Activated CD4-positive, alpha-beta memory T cell treated with anti-CD3 and anti-CD28 coated beads for 36 hours (primary cell): Measurements from ENCODE around the gene CHADL. TPM values are rescaled to one million over a fixed set of nuclear protein-coding genes. Genes with fewer than 3 reads are reported as not detected.
"Not testable (repeated sequence)": the region's sequence is repeated elsewhere in the genome, so short reads cannot be mapped to it uniquely, and the experiment has no call there.

Experiments
- CTCF ChIA-PET: fragments of 350-600 bp; sonication (Branson Sonifier 250); formaldehyde crosslinking; loops from one replicate; lab custom pipeline; 2021; ENCODE audit warnings: antibody characterized with exemption, inconsistent platforms; lab: Charles Lee
- POLR2A ChIA-PET: fragments of 350-600 bp; sonication (Branson Sonifier 250); formaldehyde crosslinking; loops from one replicate; lab custom pipeline; 2021; ENCODE audit warnings: antibody characterized with exemption; lab: Charles Lee
- DNase-seq: peaks from one replicate; pipeline ENCODE4 v3.0.0-alpha.2; 2020
- H3K27ac Mint-ChIP-seq: one replicate; pipeline ENCODE4 v1.8.0; 2021; ENCODE audit warnings: mixed read lengths
- H3K27me3 Mint-ChIP-seq: one replicate; pipeline ENCODE4 v1.8.0; 2021; ENCODE audit warnings: mixed read lengths
- H3K36me3 Mint-ChIP-seq: one replicate; pipeline ENCODE4 v1.8.0; 2021; ENCODE audit warnings: mixed read lengths
- H3K4me1 Mint-ChIP-seq: one replicate; pipeline ENCODE4 v1.8.0; 2021; ENCODE audit warnings: low read depth, mixed read lengths
- H3K4me3 Mint-ChIP-seq: one replicate; pipeline ENCODE4 v1.8.0; 2021; ENCODE audit warnings: mild to moderate bottlenecking, mixed read lengths
- H3K9me3 Mint-ChIP-seq: one replicate; pipeline ENCODE4 v1.8.0; 2021; ENCODE audit warnings: mixed read lengths
- intact Hi-C: fragments of 100-400 bp; cut with micrococcal nuclease; formaldehyde crosslinking; loops from one replicate; pipeline ENCODE4 v1.15.1; 2023
- total RNA-seq, 2 experiments: library from RNA; stranded (reverse); gene quantifications; one replicate each; pipeline ENCODE4 v1.2.3, GENCODE V29; 2021

CHADL gene
- total RNA-seq, 2 experiments from 2014 or later, result 0.12 to 0.21 TPM

DNA sequence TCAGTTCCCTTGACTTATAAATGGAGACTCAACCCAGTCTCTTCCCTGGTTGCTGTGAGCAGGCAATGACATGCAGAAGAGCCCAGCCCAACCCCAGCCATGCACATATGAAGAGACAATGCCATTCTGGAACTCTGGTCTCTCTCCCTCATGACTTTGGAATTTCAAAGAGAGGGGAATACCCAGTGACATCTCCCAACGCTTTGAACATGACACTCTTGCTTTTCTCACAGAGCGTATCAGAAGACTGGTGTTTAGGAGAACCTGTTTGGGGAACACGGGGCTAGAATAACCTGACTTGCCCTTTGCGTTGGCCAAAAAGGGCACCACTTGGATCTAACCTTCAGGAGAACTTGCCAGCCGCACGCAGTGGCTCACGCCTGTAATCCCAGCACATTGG, 32.4 kb upstream of the CHADL start:
- DNase-seq, result no peak
- Mint-ChIP-seq H3K27me3 (no peaks in the 10 kb centered on the region), H3K9me3 (no peaks in the 10 kb centered on the region), H3K36me3 (peaks cover 58% of the 10 kb centered on the region), H3K4me1 (peaks cover 5% of the 10 kb centered on the region), H3K4me3 (no peak overlapping the region), H3K27ac (no peak overlapping the region)
- CTCF ChIA-PET, result no interaction called here
- POLR2A ChIA-PET, result no interaction called here
- intact Hi-C loops, result no loop called here

DNA sequence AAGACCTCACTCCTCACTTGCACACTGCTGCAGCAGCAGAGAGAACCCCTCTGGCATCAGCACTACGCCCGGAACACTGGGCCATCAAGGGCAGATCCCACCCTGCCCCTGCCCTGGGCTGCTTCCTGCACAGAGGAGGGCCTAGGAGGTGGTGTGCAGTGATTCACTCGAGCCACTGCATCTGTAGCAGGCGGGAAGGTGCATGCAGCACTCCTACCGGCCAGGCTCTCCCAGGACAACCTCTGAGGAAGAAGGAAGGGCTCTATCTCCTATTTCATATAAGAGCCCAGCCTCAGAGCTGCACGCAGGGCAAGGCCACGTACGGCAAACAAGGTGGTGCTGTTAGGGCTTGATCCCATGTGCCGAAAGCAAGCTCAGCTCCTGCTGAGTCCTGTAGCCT, 31.1 kb upstream of the CHADL start:
- POLR2A ChIA-PET, result no interaction called here
- Mint-ChIP-seq H3K4me1 (peaks cover 4% of the 10 kb centered on the region), H3K27me3 (no peaks in the 10 kb centered on the region), H3K4me3 (no peak overlapping the region), H3K36me3 (peaks cover 51% of the 10 kb centered on the region), H3K27ac (no peak overlapping the region), H3K9me3 (no peaks in the 10 kb centered on the region)
- CTCF ChIA-PET, result interaction anchor here (0.7 to 1.0 kb wide), 2 partner anchors 10 to 402 kb away, joined by 3 to 5 read pairs; no protein-coding TSS in a partner anchor
- intact Hi-C loops, result no loop called here
- DNase-seq, result no peak

DNA sequence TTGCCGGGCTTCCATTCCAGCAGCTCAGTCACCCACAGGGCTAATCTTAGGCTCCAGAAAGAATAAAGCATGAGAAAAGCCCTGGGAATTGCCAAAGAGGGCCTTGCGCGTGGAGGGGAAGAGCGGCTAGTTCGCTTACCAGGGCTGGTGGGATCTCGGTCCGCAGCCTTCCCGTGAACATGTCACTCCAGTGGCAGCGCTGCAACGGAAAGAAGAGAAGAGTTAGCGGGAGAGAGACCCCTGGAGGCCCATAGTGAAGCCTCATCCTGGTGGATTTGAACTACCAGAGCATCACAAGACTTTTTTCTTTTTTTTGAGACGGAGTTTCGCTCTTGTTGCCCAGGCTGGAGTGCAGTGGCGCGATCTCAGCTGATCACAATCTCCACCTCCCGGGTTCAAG, 27.2 kb upstream of the CHADL start:
- Mint-ChIP-seq H3K27me3 (no peaks in the 10 kb centered on the region), H3K27ac (no peak overlapping the region), H3K4me3 (no peak overlapping the region), H3K9me3 (no peaks in the 10 kb centered on the region), H3K36me3 (peaks cover 49% of the 10 kb centered on the region), H3K4me1 (peaks cover 6% of the 10 kb centered on the region)
- ChIA-PET POLR2A (no interaction called here), CTCF (no interaction called here)
- DNase-seq, result no peak
- intact Hi-C loops, result no loop called here

DNA sequence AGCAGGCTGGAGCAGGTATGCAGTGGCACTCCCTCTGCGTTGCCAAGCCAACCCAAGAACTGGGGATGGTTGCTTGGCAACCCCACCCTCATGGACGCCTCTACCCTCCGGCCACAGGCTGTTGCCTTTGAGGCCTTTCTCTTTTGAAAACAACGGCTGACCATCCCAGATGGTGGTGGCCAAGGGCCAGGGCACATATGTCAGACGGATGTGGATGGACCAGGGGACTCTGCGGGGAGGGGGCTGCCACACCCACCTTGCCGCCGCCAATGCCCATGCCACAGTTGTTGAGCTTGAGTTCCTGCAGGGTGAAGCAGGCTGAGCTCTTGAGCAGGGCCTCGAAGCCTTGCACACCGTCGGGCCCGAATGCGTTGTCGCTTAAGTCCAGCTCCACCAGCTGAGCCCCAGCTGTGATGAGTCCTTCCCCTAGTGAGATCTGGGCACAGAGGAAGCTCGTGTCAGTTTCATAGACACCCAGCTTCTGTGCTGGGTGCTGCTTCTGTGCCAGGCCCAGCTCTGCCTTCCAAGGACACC, 23.7 kb upstream of the CHADL start:
- intact Hi-C loops, result no loop called here
- H3K27ac Mint-ChIP-seq, result no peak overlapping the region
- H3K9me3 Mint-ChIP-seq, result no peaks in the 10 kb centered on the region
- H3K4me3 Mint-ChIP-seq, result no peak overlapping the region
- H3K27me3 Mint-ChIP-seq, result no peaks in the 10 kb centered on the region
- ChIA-PET CTCF (interaction anchor here (2.9 kb wide), 1 partner anchor 27 kb away, joined by 8 read pairs; no protein-coding TSS in a partner anchor), POLR2A (no interaction called here)
- peaks cover 6% of the 10 kb centered on the region for H3K4me1 Mint-ChIP-seq
- peaks cover 60% of the 10 kb centered on the region for H3K36me3 Mint-ChIP-seq
- DNase-seq, result no peak

DNA sequence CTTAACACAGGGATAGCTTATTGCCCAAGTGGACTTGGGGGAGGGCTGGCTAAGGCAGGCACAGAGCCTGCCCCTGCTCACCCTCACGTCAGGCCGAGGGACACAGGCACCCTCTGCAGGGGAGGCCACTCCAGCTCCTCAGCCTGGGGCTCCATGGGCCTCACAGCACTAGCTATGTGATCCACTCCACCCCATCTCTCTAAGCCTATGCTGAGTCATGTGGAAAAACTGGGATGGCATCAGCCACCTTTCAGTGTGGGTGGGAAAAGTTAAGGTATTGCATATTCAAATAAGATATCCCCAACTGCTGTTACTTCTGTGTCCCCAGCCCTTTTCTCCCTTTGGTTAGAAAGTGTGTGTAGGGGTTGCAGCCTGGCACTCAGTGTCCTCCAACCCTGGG, 23.0 kb upstream of the CHADL start:
- Mint-ChIP-seq H3K36me3 (peaks cover 60% of the 10 kb centered on the region), H3K27ac (no peak overlapping the region), H3K9me3 (no peaks in the 10 kb centered on the region), H3K27me3 (no peaks in the 10 kb centered on the region), H3K4me1 (peaks cover 6% of the 10 kb centered on the region), H3K4me3 (no peak overlapping the region)
- CTCF ChIA-PET, result interaction anchor here (2.9 kb wide), 1 partner anchor 26 kb away, joined by 8 read pairs; no protein-coding TSS in a partner anchor
- POLR2A ChIA-PET, result no interaction called here
- intact Hi-C loops, result no loop called here
- DNase-seq, result no peak

DNA sequence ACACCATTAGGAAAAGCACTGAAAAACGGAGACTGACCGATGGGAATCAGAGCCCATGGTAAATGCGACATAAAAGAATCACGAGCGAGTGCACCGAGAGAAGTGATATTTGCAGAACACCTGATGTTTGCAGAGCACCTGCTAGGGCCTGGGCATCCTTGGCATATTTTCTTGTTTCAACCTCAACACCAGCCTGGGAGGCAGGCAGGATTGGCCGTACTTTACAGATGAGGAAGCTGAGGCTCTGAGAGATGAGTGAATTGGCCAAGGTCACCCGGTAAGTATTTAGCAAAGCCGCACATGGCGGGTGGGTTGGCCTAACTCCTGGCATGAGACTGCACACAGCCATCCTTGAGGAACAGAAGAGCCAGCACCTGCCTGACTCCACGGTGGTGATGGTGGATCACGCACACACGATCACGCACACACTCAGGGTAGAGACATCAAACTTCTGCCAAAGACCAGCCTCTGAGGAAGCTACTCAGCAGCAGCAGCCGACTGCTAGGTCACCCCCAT, 21.6 kb upstream of the CHADL start:
- ChIA-PET CTCF (interaction anchor here (1.4 to 2.9 kb wide), 2 partner anchors 25 to 340 kb away, joined by 3 to 8 read pairs; no protein-coding TSS in a partner anchor), POLR2A (no interaction called here)
- peaks cover 6% of the 10 kb centered on the region for H3K4me1 Mint-ChIP-seq
- H3K36me3 Mint-ChIP-seq, result peaks cover 58% of the 10 kb centered on the region
- H3K9me3 Mint-ChIP-seq, result no peaks in the 10 kb centered on the region
- no peaks in the 10 kb centered on the region for H3K27me3 Mint-ChIP-seq
- intact Hi-C loops, result no loop called here
- H3K4me3 Mint-ChIP-seq, result no peak overlapping the region
- H3K27ac Mint-ChIP-seq, result no peak overlapping the region
- no peak for DNase-seq

DNA sequence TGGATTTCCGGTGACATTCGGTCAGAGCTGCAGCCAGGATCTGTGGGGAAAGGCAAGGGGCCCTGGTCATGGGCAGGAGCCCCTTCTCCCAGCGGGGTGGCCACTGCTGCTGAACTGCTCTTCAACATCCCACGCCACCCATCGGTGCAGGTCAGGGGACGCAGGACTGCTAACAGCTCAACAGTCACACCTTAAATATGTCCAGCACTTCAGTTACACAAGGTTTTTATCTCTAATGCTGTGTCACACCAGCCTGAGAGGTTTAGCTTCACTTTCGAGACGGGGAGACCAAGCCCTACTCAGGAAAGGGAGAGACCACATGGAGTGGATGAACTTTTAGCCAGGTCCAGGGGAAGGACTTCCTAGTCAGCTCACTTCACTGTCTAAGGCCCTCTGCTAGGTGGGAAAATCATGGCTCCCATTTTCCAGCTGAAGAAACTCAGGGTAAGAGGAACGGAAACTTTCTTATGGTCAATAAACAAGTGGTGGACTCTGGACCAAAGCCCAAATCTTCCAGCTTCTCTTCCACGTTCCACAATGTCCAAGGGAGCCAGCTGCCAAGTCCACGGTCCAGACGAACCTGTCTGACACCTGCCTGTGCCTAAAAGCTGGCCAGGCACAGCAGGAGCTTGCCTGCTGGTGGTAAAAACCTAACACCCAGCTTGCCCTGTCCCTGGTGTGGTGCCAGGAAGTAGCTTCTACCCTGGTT, 21.0 kb upstream of the CHADL start:
- H3K27me3 Mint-ChIP-seq, result no peaks in the 10 kb centered on the region
- no peak overlapping the region for H3K4me3 Mint-ChIP-seq
- no peaks in the 10 kb centered on the region for H3K9me3 Mint-ChIP-seq
- peaks cover 61% of the 10 kb centered on the region for H3K36me3 Mint-ChIP-seq
- ChIA-PET CTCF (interaction anchor here (1.4 to 2.9 kb wide), 2 partner anchors 24 to 339 kb away, joined by 3 to 8 read pairs; no protein-coding TSS in a partner anchor), POLR2A (interaction anchor here (0.5 kb wide), 1 partner anchor 66 kb away, joined by 3 read pairs; no protein-coding TSS in a partner anchor)
- no peak for DNase-seq
- H3K27ac Mint-ChIP-seq, result no peak overlapping the region
- intact Hi-C loops, result no loop called here
- H3K4me1 Mint-ChIP-seq, result peaks cover 6% of the 10 kb centered on the region

DNA sequence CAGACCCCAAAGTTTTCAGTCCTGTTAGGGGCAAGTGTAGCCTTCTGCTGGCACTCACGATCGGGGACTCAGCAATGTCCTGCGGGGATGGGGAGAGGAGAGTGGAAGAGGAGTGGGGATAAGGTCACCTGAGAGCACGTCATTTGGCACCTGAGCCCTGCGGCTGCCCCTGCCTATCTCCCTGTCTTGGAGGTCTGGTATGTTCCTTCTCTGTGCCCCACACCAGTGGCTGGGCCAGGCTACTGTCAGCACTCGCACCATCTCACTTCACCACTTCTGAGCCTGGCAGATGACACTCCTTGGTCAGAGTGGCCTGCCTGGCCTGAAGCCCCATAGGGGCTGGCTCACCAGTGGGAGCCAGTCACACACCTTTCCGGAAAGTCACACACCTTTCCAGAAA, 20.1 kb upstream of the CHADL start:
- intact Hi-C loops, result no loop called here
- CTCF ChIA-PET, result no interaction called here
- no peak for DNase-seq
- Mint-ChIP-seq H3K4me3 (no peak overlapping the region), H3K27me3 (no peaks in the 10 kb centered on the region), H3K9me3 (no peaks in the 10 kb centered on the region), H3K36me3 (peaks cover 59% of the 10 kb centered on the region), H3K27ac (no peak overlapping the region), H3K4me1 (peaks cover 3% of the 10 kb centered on the region)
- POLR2A ChIA-PET, result interaction anchor here (0.5 kb wide), 1 partner anchor 67 kb away, joined by 3 read pairs; no protein-coding TSS in a partner anchor

DNA sequence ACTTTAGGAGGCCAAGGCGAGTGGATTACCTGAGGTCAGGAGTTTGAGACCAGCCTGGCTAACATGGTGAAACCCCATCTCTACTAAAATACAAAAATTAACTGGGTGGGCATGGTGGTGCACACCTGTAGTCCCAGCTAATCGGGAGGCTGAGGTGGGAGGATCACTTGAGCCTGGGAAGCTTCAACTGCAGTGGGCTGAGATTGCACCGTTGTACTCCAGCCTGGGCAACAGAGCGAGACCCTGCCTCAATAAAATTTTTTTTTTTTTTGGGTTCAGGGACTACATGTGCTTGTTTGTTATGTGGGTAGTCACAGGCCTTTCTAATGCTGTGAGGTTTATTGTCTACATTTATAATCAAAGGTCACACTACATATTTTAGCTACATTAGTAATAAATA, 19.0 kb upstream of the CHADL start:
- H3K27me3 Mint-ChIP-seq, H3K4me3 Mint-ChIP-seq, intact Hi-C loops, POLR2A ChIA-PET, H3K27ac Mint-ChIP-seq, CTCF ChIA-PET, DNase-seq, H3K4me1 Mint-ChIP-seq, H3K9me3 Mint-ChIP-seq: not testable (repeated sequence)
- peaks cover 60% of the 10 kb centered on the region for H3K36me3 Mint-ChIP-seq

DNA sequence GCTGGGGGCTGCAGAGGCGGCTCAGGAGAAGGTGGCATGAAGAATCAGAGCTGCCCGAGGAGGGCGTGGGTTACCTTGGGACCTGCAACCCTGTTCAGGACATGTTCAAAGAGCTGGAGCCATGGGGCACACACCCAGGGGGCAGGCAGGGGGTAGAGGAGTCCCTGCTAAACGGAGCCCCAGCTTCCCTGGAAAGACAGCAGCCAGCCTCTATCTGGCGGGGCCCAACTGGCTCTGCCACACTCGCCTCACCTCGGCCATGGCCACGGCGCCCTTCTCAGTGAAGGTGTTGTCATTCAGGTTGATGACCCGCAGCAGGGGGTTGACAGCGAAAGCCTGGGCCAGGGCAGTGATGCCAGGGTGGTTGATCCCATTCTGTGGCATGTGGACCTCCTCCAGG, 17.0 kb upstream of the CHADL start:
- Mint-ChIP-seq H3K36me3 (peaks cover 50% of the 10 kb centered on the region), H3K4me3 (no peak overlapping the region), H3K4me1 (no peaks in the 10 kb centered on the region), H3K9me3 (no peaks in the 10 kb centered on the region), H3K27ac (no peak overlapping the region), H3K27me3 (no peaks in the 10 kb centered on the region)
- ChIA-PET CTCF (no interaction called here), POLR2A (interaction anchor here (0.6 to 1.0 kb wide), 2 partner anchors 21 kb away, joined by 3 read pairs; no protein-coding TSS in a partner anchor)
- no peak for DNase-seq
- intact Hi-C loops, result no loop called here

DNA sequence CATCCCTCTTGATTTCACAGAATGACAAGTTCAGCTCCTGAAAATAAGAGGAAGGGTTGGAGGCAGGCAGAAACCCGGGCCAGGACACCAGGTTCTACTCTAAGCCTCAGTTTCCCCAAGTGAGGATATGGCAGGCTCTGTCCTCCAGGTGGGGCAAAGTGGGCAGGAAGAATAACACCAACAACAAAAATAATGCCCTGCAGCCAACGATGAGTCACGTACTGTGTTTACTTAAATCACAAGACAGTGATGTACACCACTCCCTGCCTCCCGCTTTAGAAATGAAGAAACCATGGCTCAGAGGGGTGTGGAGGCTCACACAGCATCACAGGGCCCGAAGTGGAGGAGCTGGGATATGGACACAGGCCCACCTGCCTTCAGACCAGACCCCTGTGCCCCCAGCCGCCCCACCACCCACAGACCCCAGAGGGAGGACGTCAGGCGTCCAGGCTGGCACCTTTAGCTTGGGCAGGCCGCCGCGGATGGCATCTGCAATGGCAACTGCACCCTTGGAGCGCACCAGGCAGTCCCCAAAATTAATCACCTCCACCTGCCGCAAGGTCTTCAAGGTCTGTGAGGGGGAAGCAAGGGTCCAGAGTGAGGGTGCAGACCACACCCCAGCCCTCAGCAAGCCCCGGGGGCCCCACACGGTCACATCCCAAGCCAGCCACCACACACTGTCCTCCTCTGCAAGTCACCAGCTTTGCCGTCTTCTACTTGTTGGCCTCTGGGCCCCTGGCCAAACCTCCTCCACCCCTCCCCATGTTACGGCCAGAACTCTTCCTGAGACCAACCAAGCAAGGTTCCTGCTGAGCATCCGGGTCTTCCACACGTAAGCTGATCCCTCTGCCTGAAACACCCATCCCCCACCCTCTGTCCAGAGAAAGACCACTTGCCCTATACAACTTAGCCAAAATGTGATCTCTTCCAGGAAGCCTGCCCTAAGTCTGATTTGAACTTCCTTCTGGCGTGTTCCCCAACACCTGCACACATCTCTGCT, 15.8 kb upstream of the CHADL start:
- H3K27ac Mint-ChIP-seq, result no peak overlapping the region
- no peak overlapping the region for H3K4me3 Mint-ChIP-seq
- H3K9me3 Mint-ChIP-seq, result no peaks in the 10 kb centered on the region
- peaks cover 49% of the 10 kb centered on the region for H3K36me3 Mint-ChIP-seq
- intact Hi-C loops, result no loop called here
- no peaks in the 10 kb centered on the region for H3K27me3 Mint-ChIP-seq
- ChIA-PET POLR2A (no interaction called here), CTCF (interaction anchor here (0.7 to 1.0 kb wide), 2 partner anchors 19 kb away, joined by 3 to 4 read pairs; no protein-coding TSS in a partner anchor)
- no peak for DNase-seq
- no peaks in the 10 kb centered on the region for H3K4me1 Mint-ChIP-seq
